ENCODE results near the gene HK3. TPM values are rescaled to one million over a fixed set of nuclear protein-coding genes. Genes with fewer than 3 reads are reported as not detected.

Gene HK3, protein sequence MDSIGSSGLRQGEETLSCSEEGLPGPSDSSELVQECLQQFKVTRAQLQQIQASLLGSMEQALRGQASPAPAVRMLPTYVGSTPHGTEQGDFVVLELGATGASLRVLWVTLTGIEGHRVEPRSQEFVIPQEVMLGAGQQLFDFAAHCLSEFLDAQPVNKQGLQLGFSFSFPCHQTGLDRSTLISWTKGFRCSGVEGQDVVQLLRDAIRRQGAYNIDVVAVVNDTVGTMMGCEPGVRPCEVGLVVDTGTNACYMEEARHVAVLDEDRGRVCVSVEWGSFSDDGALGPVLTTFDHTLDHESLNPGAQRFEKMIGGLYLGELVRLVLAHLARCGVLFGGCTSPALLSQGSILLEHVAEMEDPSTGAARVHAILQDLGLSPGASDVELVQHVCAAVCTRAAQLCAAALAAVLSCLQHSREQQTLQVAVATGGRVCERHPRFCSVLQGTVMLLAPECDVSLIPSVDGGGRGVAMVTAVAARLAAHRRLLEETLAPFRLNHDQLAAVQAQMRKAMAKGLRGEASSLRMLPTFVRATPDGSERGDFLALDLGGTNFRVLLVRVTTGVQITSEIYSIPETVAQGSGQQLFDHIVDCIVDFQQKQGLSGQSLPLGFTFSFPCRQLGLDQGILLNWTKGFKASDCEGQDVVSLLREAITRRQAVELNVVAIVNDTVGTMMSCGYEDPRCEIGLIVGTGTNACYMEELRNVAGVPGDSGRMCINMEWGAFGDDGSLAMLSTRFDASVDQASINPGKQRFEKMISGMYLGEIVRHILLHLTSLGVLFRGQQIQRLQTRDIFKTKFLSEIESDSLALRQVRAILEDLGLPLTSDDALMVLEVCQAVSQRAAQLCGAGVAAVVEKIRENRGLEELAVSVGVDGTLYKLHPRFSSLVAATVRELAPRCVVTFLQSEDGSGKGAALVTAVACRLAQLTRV
- not detected for polyA plus RNA-seq (2013, experiment 1 of 2; ENCODE audit: insufficient read length)
- polyA plus RNA-seq (2013, experiment 2 of 2; ENCODE audit: insufficient read length) = not detected

- no peak for DNase-seq
These were observed at the start of gene HK3 for GRCh38 chr5:176899296-176899891. TSS of gene HK3 (minus strand) at chr5:176899346. CDS start at chr5:176896159, 3,187 bp downstream.

GRCh38 chr5:176948458-176948857, 49.3 kb upstream of the HK3 start:
- DNase-seq = no peak

DNA sequence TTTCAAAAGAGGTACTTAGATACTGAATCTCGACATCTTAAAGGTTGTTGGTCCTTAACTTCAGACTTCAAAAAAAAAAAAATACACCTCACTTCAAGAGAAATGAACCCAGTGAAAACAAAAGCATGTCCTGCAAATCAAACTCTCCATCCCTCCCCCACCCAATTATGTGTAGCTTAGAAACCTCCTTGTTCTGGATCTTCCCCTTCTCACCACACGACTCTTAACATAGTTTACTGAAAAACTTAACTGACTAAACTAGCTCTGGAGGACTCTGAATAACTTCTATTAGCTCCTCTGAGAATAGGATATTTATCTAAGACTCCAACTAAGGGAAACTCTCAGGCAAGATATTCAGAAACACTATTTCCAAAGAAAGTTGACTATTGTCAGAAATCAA, 48.7 kb upstream of the HK3 start:
- no peak for DNase-seq

GRCh38 chr5:176944268-176944667, 45.1 kb upstream of the HK3 start:
- DNase-seq = no peak

GRCh38 chr5:176943816-176944215, 44.7 kb upstream of the HK3 start:
- no peak for DNase-seq

DNA sequence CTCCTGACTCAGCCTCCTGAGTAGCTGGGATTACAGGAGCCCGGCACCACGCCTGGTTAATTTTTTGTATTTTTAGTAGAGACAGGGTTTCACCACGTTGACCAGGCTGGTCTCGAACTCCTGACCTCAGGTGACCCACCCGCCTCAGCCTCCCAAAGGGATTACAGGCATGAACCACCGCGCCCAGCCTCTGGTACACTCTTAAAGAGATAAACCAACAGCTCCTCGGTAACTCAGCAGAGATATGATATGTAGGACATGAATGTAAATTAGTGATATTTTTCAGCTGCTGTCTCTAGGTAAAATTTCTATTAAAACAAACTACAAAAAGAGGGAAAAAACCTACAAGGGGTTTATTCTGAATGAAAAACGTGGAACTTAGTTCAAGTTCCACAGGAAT, 42.8 kb upstream of the HK3 start:
- DNase-seq = no peak

DNA sequence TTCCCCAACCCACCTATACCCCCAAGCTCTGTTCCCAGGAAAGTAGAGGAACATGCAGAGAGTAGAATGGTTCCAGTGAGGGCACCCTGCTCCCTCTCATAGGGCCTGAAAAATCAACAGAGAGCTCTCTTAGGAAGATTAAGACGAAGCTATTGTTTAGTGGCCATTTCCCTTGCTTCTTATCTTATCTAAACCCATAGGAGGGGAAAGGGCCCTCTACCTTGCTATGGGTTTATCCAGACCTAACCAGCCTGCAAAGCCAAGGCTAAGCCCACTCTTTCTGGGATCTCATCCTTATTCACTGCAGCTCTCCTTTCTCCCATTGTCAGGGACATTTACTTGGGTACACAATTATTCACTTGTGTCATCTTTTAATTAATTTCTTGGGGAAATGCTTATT, 39.3 kb upstream of the HK3 start:
- DNase-seq = no peak

GRCh38 chr5:176935017-176935416, 35.9 kb upstream of the HK3 start:
- no peak for DNase-seq

GRCh38 chr5:176934309-176934930, 35.3 kb upstream of the HK3 start:
- no peak for DNase-seq

DNA sequence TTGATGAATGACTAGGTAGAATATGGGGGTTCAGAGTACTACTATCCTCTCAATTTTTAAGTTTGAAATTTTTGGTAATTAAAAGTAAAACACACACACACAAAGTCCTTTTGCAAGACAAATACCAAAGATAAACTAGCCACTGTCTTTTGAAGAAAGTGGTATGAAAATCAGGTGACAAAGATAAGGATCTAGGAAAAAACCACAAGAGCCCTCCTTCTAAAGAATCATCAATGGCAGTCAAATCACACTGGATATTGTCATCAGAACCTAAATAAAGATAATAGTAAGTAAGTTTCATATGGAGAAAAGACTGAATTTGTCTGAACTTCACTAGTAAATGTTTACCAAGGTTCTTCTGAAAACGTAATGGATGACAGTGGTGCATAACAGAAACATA, 30.5 kb upstream of the HK3 start:
- DNase-seq = no peak

DNA sequence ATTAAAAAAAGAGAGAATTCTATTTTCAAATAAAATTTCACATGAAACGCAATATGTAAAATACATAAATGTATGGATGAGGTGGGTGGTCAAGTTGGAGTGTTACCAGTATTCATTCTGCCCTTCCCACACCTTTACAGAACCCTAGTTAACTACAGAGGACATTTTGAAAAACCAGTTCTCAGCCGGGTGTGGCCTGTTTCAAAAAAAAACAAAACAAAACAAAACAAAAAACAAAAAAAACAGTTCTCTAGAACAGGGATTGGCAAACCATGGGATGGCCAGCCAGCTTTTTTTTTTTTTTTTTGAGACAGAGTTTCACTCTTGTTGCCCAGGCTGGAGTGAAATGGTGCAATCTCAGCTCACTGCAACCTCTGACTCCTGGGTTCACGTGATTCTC, 28.4 kb upstream of the HK3 start:
- DNase-seq = no peak

- no peak for DNase-seq
These were observed 23.7 kb upstream of the HK3 start for GRCh38 chr5:176922817-176923216.

GRCh38 chr5:176921714-176922113, 22.6 kb upstream of the HK3 start:
- DNase-seq = no peak

- no peak for DNase-seq
These were observed 19.5 kb upstream of the HK3 start for GRCh38 chr5:176918613-176919012.

DNA sequence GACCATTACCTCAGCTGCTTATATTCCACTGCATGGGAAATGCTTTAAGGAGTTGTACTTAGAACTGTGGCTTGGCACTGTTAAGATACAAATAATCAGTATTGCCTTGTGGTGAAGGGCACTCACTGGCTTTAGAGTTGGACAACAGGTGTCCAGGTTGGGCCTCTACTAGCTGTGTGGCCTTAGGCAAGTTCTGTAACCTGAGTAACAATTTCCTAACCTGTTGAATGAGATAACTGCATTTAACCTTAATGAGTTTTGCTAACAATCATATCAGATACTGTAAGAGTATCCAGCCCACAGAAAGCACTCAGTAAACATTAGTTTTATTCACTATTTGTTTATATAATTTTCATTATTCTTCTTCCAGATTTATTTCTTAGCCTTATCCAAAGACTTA, 17.2 kb upstream of the HK3 start:
- no peak for DNase-seq

DNA sequence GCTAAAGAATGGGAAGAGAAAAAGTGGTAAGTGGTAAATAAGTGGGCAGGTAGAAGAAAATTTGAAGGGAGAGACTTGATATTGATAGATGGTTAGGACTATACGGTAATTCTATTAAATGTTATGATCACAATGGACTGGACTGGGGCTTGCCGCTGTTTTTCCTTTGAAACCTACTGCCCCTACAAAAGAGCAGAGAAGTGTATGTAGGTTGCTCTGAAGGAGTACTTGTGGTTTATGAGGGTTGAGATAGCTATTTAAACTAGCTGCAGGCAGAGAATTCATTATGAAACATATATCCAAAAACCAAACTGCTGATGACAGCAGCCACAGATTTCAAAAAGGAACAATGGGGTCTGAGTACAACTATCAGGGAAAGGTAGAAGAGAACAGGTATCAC, 16.8 kb upstream of the HK3 start:
- no peak for DNase-seq

DNA sequence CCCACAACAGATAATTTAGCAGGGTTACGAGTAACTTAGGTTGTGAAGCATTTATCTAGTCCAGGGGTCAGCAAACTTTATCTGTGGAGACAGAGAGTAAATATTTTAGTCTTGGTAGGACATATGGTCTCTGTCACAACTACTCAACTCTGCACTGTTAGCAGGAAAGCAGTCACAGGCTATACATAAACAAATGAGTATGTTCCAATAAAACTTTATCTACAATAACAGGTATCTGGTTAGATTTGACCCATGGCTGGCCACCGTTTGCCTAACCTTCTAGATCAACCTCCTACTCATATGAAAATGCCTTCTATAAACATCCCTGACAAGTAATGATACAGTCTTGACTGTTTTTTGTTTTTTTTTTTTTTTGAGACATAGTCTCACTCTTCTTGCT, 13.0 kb upstream of the HK3 start:
- DNase-seq = no peak

DNA sequence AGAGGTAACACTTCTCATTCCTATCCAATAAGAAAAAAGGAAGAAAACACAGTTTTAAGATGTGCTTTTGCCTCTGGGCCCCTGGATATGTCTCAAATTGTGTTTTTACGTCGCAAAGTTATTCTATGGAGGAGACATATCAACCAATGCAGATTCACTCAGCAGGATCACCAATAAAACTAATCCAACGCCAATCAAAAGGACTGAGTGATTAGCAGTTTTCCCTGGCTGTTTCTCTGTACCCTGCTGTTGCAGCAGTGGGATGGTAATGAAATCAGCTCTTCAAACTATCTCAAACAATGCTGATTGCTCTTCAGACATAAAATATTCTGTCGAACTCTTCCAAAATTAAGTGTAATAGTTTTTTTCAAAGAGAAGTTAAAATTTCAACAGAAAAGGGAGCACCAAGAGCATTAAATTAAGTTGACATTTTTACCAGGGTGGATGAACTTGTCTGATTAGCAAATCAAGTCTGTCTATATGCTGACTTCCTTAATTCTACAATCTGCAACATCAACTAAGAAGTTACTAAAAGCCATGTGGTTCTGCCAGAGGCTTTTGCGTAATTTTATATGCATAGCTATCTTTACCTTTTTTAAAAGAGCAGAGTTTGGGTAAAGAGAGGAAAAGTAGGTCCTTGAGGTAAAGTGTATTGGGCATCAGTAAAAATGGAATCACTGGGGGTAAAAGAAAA, 9.7 kb upstream of the HK3 start:
- no peak for DNase-seq

GRCh38 chr5:176906796-176907195, 7.7 kb upstream of the HK3 start:
- no peak for DNase-seq

DNA sequence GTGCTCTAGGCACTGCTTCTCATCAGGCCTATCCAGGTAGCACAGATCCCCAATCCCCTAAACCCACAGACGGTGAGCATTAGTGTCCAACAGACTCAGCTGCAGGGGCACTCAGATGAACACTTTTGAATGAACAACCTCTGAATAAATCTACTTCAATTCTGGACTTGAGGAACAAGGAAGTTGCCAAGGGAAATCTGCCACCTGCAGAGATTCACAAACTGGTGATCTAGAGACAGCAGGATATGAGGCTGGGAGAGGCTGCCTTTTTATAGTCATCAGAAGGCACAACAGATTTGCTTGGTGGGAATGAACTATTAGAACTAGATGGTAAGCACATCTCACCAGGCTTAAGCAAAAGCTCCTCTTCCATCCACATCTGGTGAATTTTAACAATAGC, 7.0 kb upstream of the HK3 start:
- no peak for DNase-seq

- no peak for DNase-seq
These were observed 5.1 kb upstream of the HK3 start for GRCh38 chr5:176904276-176904675.

Data from fibroblast of skin of scalp (primary cell).